Motor neuron (in vitro differentiated cells): ENCODE data around the gene PCDH9. TPM values are rescaled to one million over a fixed set of nuclear protein-coding genes. Genes with fewer than 3 reads are reported as not detected.

Source experiments
- ATAC-seq, 8 experiments: fragments of 200-7000 bp; cut with Tn5 transposase; replicated peaks in 6 of 8; 2 replicates each; pipeline ENCODE4 v1.8.0; 2021; ENCODE audit warnings: mild to moderate bottlenecking in 8 of 8, moderate library complexity in 8 of 8
- H3K27ac ChIP-seq, 2 donors: fragments of 250-450 bp; sonication (Bioruptor Pico); 2 replicates each; pipeline ENCODE4 v1.9.0; 2021; ENCODE audit warnings: antibody characterized with exemption in 2 of 2, mild to moderate bottlenecking in 2 of 2, moderate library complexity in 1 of 2
- H3K4me1 ChIP-seq, 2 donors: fragments of 250-450 bp; sonication (Bioruptor Pico); replicated peaks in 1 of 2; 2 replicates each; pipeline ENCODE4 v1.6.1; 2021; ENCODE audit warnings: antibody characterized with exemption in 2 of 2, mild to moderate bottlenecking in 2 of 2, moderate library complexity in 1 of 2
- H3K4me3 ChIP-seq, 5 donors: fragments of 250-450 bp; sonication (Bioruptor Pico); 2 replicates each; pipeline ENCODE4 v1.9.0; 2021; ENCODE audit warnings: antibody characterized with exemption in 5 of 5, mild to moderate bottlenecking in 5 of 5, moderate library complexity in 4 of 5
- WGBS, 10 experiments: fragments of 450-650 bp; shearing (Covaris generic); methylation state at CpG; one replicate each; pipeline ENCODE4 v1.0.0; 2022; 5-methylcytosine and 5-hydroxymethylcytosine counted together
- in situ Hi-C, 9 experiments: fragments of 400-800 bp; cut with MboI; loops; one replicate each; pipeline ENCODE4 v1.15.0; 2021; ENCODE audit warnings: low sequenced_read_pairs in 9 of 9, low pct_unique_long_range_greater_than_20kb in 2 of 9; ENCODE audit not compliant: unreplicated experiment in 9 of 9
- total RNA-seq, 8 experiments: library from RNA; unstranded; fragments of 300-600 nt; gene quantifications; 2 replicates each; pipeline versions ENCODE4 v1.2.3 to v1.2.4, GENCODE V29; 2022

The PCDH9 gene
- total RNA-seq, 8 experiments from 2014 or later, result 0.51 to 201 (median 64.7) TPM

- no peak overlapping the region for H3K4me3 ChIP-seq
- in situ Hi-C loops, result no loop called here
- no peak for ATAC-seq
- WGBS, 10 experiments, result 11 to 100% (median 77%) methylated on average over 1 of the region's 1 CpG; no CpG with 5 or more reads in 4 of the 10 experiments
- no peak overlapping the region for H3K27ac ChIP-seq
- no peaks in the 10 kb centered on the region for H3K4me1 ChIP-seq
Measured at GRCh38 chr13:66673401-66673800, 556.7 kb downstream of the PCDH9 start.

- Histone ChIP-seq H3K27ac (no peak overlapping the region), H3K4me3 (no peak overlapping the region), H3K4me1 (peaks cover 0 to 5% of the 10 kb centered on the region in 2 donors)
- in situ Hi-C loops, result no loop called here
- peak; percentile 37 to 100 (median 91) for ATAC-seq
- WGBS, 10 experiments, result 0 to 87% (median 20%) methylated on average over 1 to 5 of the region's 5 CpGs; no CpG with 5 or more reads in 3 of the 10 experiments
Measured at GRCh38 chr13:66665991-66666390, 564.1 kb downstream of the PCDH9 start.

DNA sequence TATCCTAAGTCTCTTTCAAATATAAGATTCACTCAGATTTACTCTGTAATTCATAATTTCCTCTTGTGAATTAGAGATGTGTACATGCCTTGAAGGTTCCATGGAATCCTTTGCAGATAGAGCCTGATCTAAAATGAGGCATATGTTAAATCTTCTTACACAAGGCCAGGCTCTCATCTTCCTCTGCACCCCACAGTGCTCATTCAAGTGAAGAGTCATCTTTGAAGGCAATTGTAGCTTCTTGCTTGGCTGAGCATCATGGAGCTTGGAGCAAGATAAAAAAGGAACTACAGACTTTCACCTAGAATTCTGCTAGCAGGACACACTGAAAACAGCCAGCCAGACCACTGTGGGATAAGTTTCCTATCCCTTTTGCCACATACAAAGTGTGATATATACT, 566.4 kb downstream of the PCDH9 start:
- Histone ChIP-seq H3K4me3 (no peak overlapping the region), H3K4me1 (peaks cover 0 to 13% of the 10 kb centered on the region in 2 donors), H3K27ac (no peak overlapping the region)
- in situ Hi-C loops, result no loop called here
- no peak for ATAC-seq

DNA sequence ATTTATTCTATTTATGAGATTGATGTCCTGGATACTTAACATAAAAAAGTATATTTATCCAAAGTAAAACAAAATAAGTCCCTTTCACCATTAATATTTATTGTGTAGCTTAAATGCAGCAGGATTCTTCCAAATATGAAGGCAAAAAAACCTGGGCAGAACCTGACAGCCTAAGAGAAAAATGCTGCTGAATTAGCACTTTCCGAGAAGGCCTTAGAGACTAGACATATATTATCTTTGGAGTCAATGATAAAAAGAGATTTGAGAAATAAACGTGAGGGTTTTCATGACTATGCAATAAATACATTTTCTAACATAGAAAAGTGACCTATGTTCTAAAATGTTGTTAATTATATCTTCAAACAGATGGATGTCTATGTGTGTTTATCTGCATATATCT, 566.9 kb downstream of the PCDH9 start:
- WGBS, 10 experiments, result 0 to 100% (median 64%) methylated on average over 1 to 2 of the region's 2 CpGs; no CpG with 5 or more reads in 1 of the 10 experiments
- Histone ChIP-seq H3K27ac (no peak overlapping the region), H3K4me1 (peaks cover 0 to 13% of the 10 kb centered on the region in 2 donors), H3K4me3 (no peak overlapping the region)
- in situ Hi-C loops, result no loop called here
- no peak for ATAC-seq

DNA sequence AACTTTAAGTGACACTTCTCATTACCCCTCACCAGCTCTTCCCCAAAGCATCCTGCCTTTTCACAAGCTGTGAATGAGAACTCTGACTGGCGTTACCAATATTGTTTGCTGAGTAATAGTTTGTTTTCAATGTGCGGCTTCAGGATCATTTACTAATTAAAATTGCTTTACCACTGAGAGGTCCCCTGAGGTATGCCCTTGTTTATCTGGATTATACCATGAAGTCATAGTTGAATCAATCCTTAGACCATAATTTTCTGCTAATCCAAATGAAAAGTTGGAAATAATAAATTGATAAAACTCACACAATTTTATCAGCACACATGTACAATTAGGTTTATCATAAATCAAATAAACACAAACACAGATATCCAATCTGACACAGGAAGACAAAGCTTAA, 568.8 kb downstream of the PCDH9 start:
- WGBS, 10 experiments, result 20 to 100% (median 92%) methylated on average over 1 to 2 of the region's 2 CpGs; no CpG with 5 or more reads in 2 of the 10 experiments
- Histone ChIP-seq H3K4me1 (peaks cover 0 to 13% of the 10 kb centered on the region in 2 donors), H3K4me3 (no peak overlapping the region), H3K27ac (no peak overlapping the region)
- no peak for ATAC-seq
- in situ Hi-C loops, result no loop called here

DNA sequence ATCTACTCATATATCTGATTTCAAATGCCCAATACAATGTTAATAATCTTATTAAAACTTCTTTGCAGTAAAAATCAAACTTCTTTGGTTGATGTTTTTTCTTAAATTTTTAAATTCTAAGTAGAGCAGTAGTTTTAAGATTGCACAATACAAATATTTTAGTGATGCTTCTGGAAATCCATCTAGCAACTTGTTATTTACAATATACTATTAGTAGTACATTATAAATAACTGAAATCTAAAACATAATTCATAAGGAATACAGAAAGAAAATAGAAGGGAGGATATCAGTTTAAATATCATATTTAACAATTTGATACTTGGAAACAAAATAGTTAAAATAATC, 569.7 kb downstream of the PCDH9 start:
- H3K4me1 ChIP-seq, result peaks cover 0 to 13% of the 10 kb centered on the region in 2 donors

DNA sequence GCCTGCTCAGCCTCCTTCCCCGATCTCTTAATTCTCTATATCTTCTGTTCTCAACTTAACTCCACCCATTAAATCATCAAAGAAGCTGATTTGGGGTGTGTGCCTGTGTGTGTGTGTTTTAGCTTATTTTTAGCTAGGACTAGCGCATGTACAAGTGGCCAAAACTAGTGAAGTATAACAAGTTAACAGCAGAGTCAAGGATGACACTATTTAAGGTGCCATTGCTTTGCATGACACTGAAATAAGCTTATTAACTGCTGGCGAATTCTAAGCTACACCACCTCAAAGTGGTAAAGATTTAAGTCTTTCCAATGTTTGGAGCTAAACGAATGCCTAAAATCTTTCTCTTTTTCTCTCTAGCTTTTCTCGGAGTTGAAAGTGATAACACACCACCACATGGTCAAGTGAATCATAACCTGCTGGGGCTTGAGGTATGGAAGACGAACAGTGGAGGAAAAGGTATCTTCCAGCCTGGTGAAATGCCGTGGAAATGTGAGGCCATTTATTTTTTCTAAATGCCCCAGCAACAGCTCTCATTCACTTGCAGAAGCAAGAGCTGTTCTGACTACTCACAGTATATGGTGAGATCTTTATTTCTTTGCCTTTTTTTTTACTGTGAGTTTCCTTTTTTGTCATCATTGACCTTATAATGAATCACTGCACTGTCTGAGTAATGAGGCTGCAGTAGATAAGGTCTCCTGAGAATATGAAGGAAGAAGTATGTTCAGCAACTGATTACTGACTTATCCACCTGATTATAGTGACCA, 570.3 kb downstream of the PCDH9 start:
- Histone ChIP-seq H3K27ac (no peak overlapping the region), H3K4me1 (peaks cover 0 to 13% of the 10 kb centered on the region in 2 donors), H3K4me3 (no peak overlapping the region)
- WGBS, 10 experiments, result 0 to 100% (median 90%) methylated on average over 1 to 6 of the region's 7 CpGs
- in situ Hi-C loops, result no loop called here
- peak in 5 of 8 experiments; percentile 17 to 98 (median 78) for ATAC-seq

More for the DNA sequence above, 569.7 kb downstream of the PCDH9 start:
- in situ Hi-C loops, result no loop called here
- no peak for ATAC-seq
- no peak overlapping the region for H3K27ac ChIP-seq
- no peak overlapping the region for H3K4me3 ChIP-seq

GRCh38 chr13:66659286-66659685, 570.9 kb downstream of the PCDH9 start:
- H3K4me3 ChIP-seq, result no peak overlapping the region
- WGBS, 10 experiments, result 0 to 100% (median 87%) methylated on average over 1 to 2 of the region's 2 CpGs; no CpG with 5 or more reads in 3 of the 10 experiments
- no peak overlapping the region for H3K27ac ChIP-seq
- in situ Hi-C loops, result no loop called here
- peaks cover 0 to 13% of the 10 kb centered on the region in 2 donors for H3K4me1 ChIP-seq
- ATAC-seq, result no peak

- no peak overlapping the region for H3K4me3 ChIP-seq
- H3K4me1 ChIP-seq, result peaks cover 0 to 8% of the 10 kb centered on the region in 2 donors
- in situ Hi-C loops, result no loop called here
- 3 to 100% (median 61%) methylated on average over 1 to 6 of the region's 6 CpGs for WGBS, 10 experiments
- no peak overlapping the region for H3K27ac ChIP-seq
- ATAC-seq, result peak in 6 of 8 experiments; percentile 42 to 94 (median 91)
Measured at GRCh38 chr13:66657165-66657881, 572.8 kb downstream of the PCDH9 start.

DNA sequence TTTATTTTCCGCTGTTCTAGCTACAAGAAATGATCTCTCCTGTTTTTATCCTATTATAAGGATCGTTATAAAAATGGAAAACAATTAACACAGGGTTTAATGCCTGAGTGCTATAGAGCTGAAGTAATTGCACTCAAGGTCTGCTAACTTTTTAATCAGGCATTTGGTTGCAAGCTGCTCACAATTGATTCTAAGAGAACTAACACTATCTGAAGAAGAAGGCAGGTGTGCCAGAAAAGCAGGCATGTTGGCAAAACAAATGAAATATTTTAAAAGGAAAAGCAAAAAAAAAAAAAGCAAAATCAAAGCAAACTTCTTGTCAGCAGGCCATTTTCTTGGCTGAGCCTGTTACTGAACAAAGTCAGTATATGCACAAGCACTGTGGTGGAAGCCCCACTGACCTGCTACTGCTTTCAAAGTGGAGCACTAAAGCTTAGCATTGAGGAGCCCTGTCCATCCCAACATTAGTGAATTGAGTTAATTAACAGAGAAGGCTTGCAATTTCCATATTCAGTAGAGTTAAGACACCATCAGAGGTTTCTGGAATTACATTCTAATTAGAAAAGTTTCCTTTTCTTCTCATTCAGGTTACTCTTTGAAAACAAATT, 574.2 kb downstream of the PCDH9 start:
- ATAC-seq, result no peak
- H3K4me3 ChIP-seq, result no peak overlapping the region
- H3K27ac ChIP-seq, result no peak overlapping the region
- H3K4me1 ChIP-seq, result peaks cover 0 to 8% of the 10 kb centered on the region in 2 donors
- 0 to 91% (median 80%) methylated on average over 1 to 2 of the region's 2 CpGs; no CpG with 5 or more reads in 1 of the 10 experiments for WGBS, 10 experiments
- in situ Hi-C loops, result no loop called here

GRCh38 chr13:66644855-66645460, 585.2 kb downstream of the PCDH9 start:
- no peak overlapping the region for H3K4me3 ChIP-seq
- no peak for ATAC-seq
- 20 to 100% (median 92%) methylated on average over 2 to 3 of the region's 3 CpGs; no CpG with 5 or more reads in 1 of the 10 experiments for WGBS, 10 experiments
- in situ Hi-C loops, result no loop called here
- no peaks in the 10 kb centered on the region for H3K4me1 ChIP-seq
- H3K27ac ChIP-seq, result no peak overlapping the region

DNA sequence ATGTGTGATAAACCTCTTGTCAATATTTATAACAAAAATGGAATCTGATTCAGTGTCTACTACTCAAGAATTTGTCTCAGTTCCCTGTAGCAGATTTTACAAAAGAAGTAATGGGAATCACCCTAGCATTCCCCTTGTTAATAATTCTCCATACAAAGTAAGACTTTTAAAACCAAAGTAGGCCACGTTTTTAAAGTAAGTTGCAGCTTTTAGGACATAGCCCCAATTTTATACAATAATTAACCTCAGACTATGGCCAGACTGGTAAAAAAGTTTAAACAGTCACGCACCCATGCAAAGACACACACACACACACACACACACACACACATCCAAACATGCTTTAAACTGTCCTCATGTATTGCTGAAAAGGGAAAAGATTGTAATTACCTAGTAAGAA, 589.9 kb downstream of the PCDH9 start:
- in situ Hi-C loops, result no loop called here
- no peak for ATAC-seq
- H3K4me1 ChIP-seq, result peaks cover 0 to 7% of the 10 kb centered on the region in 2 donors
- 0 to 100% (median 64%) methylated on average over 1 to 2 of the region's 2 CpGs; no CpG with 5 or more reads in 2 of the 10 experiments for WGBS, 10 experiments
- no peak overlapping the region for H3K4me3 ChIP-seq
- H3K27ac ChIP-seq, result no peak overlapping the region

DNA sequence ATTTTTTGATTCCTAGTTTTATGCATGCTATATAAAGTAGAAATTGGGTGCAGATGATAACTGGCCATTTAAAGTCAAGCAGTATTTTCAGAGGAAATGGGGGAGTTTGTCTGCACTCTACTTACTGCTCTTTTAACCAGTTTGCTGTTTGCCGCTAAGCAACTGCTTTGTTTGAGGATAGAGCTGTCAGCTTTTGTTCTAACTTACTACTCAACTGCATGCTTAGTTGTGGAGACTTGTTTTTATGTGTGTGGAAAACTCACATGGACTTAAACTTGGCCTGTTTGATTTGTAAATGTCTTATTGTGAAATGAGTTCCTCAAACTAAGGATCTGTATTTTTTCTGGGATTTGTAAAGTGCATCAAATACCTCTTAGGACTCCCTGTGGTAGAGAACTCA, 591.1 kb downstream of the PCDH9 start:
- in situ Hi-C loops, result no loop called here
- peak in 1 of 8 experiments; percentile 60 for ATAC-seq
- 20 to 100% (median 85%) methylated on average over 1 of the region's 1 CpG; no CpG with 5 or more reads in 3 of the 10 experiments for WGBS, 10 experiments
- peaks cover 0 to 7% of the 10 kb centered on the region in 2 donors for H3K4me1 ChIP-seq
- H3K4me3 ChIP-seq, result no peak overlapping the region
- H3K27ac ChIP-seq, result no peak overlapping the region
